Measurements from ENCODE around the gene ATRNL1. TPM values are rescaled to one million over a fixed set of nuclear protein-coding genes. Genes with fewer than 3 reads are reported as not detected.

Gene ATRNL1
- total and polyA plus RNA-seq, 2 of the 8 experiments (the other 6 are each of a cell fraction or from before 2014, with no cell fraction given), result 5.1 to 17.6 TPM

DNA sequence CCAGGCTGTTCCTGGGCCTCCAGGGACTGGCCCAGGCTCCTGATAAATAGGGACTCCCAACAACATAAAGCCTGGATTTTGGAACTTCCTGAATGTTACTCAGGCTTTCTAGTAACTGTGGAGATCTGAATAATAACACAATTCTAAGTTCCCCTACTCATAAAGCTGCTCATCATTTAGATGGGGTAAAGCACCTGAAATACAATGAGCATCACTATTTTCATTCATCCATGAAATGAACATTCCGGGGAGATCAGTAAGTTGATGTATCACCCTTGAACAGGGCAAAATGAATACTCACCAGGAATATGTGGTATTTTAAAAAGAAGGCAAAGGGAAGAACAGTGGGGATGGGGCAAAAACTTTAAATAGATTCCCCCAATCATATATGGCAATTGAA lies 48.3 kb upstream of the ATRNL1 start:
- H3K14ac ChIP-seq (ENCODE audit: insufficient read length), result no peak overlapping the region
- no peak overlapping the region for H2BK12ac ChIP-seq (ENCODE audit: low read depth, low read length)
- no peak overlapping the region for H2BK120ac ChIP-seq (replicated peaks; ENCODE audit: low read depth, low read length)
- no peaks in the 10 kb centered on the region for H3K23me2 ChIP-seq (ENCODE audit: low read depth, low read length)
- no peaks in the 10 kb centered on the region for H3K4me1 ChIP-seq (replicated peaks in 1 of 4; ENCODE audit: control insufficient read depth in 3 of 4, insufficient read depth in 4 of 4, low read length in 3 of 4)
- TF ChIP-seq CEBPB (IDR thresholded peaks at IDR 0.05; ENCODE audit: low read depth, low read length) (no peak), ZNF274 (IDR thresholded peaks at IDR 0.05; ENCODE audit: borderline replicate concordance, extremely low read depth, low read length) (no peak), SP1 (IDR thresholded peaks at IDR 0.05; ENCODE audit: low read depth, low read length) (no peak), EZH2 (IDR thresholded peaks at IDR 0.05; ENCODE audit: low read depth, low read length, severe bottlenecking) (no peak), SUZ12 (IDR thresholded peaks at IDR 0.05; ENCODE audit: low read length) (no peak), GABPA (IDR thresholded peaks at IDR 0.05; ENCODE audit: borderline replicate concordance, insufficient read depth, low read length) (no peak), SRF (IDR thresholded peaks at IDR 0.05; ENCODE audit: low read depth, low read length) (no peak), SP2 (IDR thresholded peaks at IDR 0.05; ENCODE audit: low read length) (no peak)
- FAIRE-seq, result no peak
- WGBS, 2 experiments (ENCODE audit: extremely low coverage in 1 of 2, insufficient coverage in 1 of 2, insufficient read length in 1 of 2, insufficient replicate concordance in 2 of 2, low coverage in 1 of 2, low lambda C conversion rate in 2 of 2, missing lambda C conversion rate in 1 of 2), result 84% methylated on average over 1 of the region's 1 CpG; no CpG with 5 or more reads in 1 of the 2 experiments
- no peak overlapping the region for H2BK20ac ChIP-seq (ENCODE audit: low read length)
- no peak overlapping the region for H3K4ac ChIP-seq (replicated peaks; ENCODE audit: insufficient read length, low read depth, low read length)
- H3K56ac ChIP-seq (replicated peaks; ENCODE audit: insufficient read length, low read depth, low read length), result no peak overlapping the region
- H3K23ac ChIP-seq (ENCODE audit: insufficient read length), result no peak overlapping the region
- no peaks in the 10 kb centered on the region for H3K27me3 ChIP-seq (replicated peaks in 1 of 4; ENCODE audit: control insufficient read depth in 3 of 4, extremely low read depth in 1 of 4, insufficient read depth in 3 of 4, low read length in 3 of 4)
- no peaks in the 10 kb centered on the region for H3K9me3 ChIP-seq (ENCODE audit: insufficient read depth in 2 of 2, low read depth in 1 of 2, low read length in 1 of 2)
- no peak overlapping the region for H2BK15ac ChIP-seq (ENCODE audit: low read length)
- no peak for DNase-seq (ENCODE audit: low read depth in 1 of 2, low spot score in 2 of 2)
- H3K4me2 ChIP-seq (ENCODE audit: insufficient read depth in 1 of 2, low read depth in 2 of 2, low read length in 2 of 2), result no peak overlapping the region
- no peak overlapping the region for H2AK5ac ChIP-seq (ENCODE audit: low read depth, low read length)
- no peak overlapping the region for H3K4me3 ChIP-seq (ENCODE audit: extremely low read depth in 1 of 4, insufficient read depth in 2 of 4, low read depth in 3 of 4, low read length in 4 of 4)
- H4K20me1 ChIP-seq (replicated peaks in 1 of 2; ENCODE audit: control insufficient read depth in 1 of 2, insufficient read depth in 2 of 2, low read length in 2 of 2), result no peaks in the 10 kb centered on the region
- H2AFZ ChIP-seq (ENCODE audit: low read length), result no peak overlapping the region
- no peak overlapping the region for H2BK5ac ChIP-seq (ENCODE audit: low read depth, low read length)
- POLR2A ChIA-PET (ENCODE audit: partially characterized antibody), result no interaction called here
- H4K8ac ChIP-seq (ENCODE audit: extremely low read depth, insufficient read depth, low read length), result no peak overlapping the region
- no peaks in the 10 kb centered on the region for H3K79me1 ChIP-seq (ENCODE audit: low read depth, low read length)
- H3K36me3 ChIP-seq (ENCODE audit: control insufficient read depth in 2 of 4, insufficient read depth in 4 of 4, low read length in 3 of 4), result no peaks in the 10 kb centered on the region
- no peak overlapping the region for H3K18ac ChIP-seq (ENCODE audit: extremely low read depth, low read length)
- no peak overlapping the region for H3K27ac ChIP-seq (ENCODE audit: low read depth, low read length)
- H4K5ac ChIP-seq (ENCODE audit: insufficient read length, low read depth, low read length), result no peak overlapping the region
- H3K79me2 ChIP-seq (ENCODE audit: control insufficient read depth in 1 of 2, insufficient read depth in 2 of 2, low read length in 2 of 2), result no peaks in the 10 kb centered on the region
- no peak overlapping the region for H4K91ac ChIP-seq (replicated peaks; ENCODE audit: insufficient read length, low read length)
- H3K9ac ChIP-seq (replicated peaks in 1 of 4; ENCODE audit: extremely low read depth in 1 of 4, low read depth in 3 of 4, low read length in 3 of 4), result no peak overlapping the region
- CTCF ChIA-PET (ENCODE audit: partially characterized antibody), result interaction anchor here (1.0 to 11.8 kb wide), 3 partner anchors 18 to 168 kb away, joined by 4 to 91 read pairs (median 13); no protein-coding TSS in a partner anchor

Measured in H1 (cell line).